ENCODE measurements around the gene PNMA6F. TPM values are rescaled to one million over a fixed set of nuclear protein-coding genes. Genes with fewer than 3 reads are reported as not detected.

The PNMA6F gene
- total and polyA plus RNA-seq, 2 of the 8 experiments (the other 6 are each of a cell fraction or from before 2014, with no cell fraction given): 0.12 to 0.22 TPM

DNA sequence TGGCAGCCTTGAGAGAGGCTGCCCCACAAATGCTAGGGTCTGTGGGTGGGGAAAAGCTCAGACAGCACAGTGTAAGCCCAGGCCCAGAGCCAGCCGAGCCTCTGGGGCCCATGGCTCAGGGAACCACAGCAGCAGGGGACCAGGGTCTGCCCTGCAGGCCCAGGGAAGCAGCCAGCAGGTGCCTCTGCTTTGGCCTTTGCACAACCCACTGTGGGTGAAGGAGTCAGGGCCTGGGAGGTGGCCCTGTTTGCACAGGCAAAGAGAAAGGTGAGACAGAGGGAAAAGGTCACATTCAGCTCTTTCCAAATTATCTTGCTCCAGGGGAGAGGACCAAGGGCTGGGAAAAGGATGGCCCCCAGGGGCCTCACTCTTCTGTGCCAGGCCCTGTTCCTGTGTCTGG is 8.7 kb downstream of the PNMA6F start (continued):
- TF ChIP-seq CHD2 (IDR thresholded peaks at IDR 0.05; ENCODE audit: low read length): no peak
- TF ChIP-seq NRF1 (IDR thresholded peaks at IDR 0.05; ENCODE audit: low read depth, low read length): no peak
- TF ChIP-seq RNF2 (IDR thresholded peaks at IDR 0.05; ENCODE audit: borderline replicate concordance, low read depth, low read length, missing control alignments, poor library complexity, severe bottlenecking): no peak
- TF ChIP-seq ATF3 (IDR thresholded peaks at IDR 0.05; ENCODE audit: insufficient read depth, low read depth, low read length): no peak
- TF ChIP-seq KDM4A (IDR thresholded peaks at IDR 0.05; ENCODE audit: low read depth, low read length, severe bottlenecking): no peak

Data from H1 (cell line).